NCI-H82 (cell line): ENCODE measurements around the gene FSTL4.
A peak's percentile ranks its signal among the peaks of the same experiment; 100 is the strongest.

Experiments used
- DNase-seq: peaks from one replicate; lab custom pipeline; 2025; lab: John Stamatoyannopoulos, UW

Gene FSTL4

GRCh38 chr5:133321833-133322420 lies 290.4 kb downstream of the FSTL4 start:
- no peak for DNase-seq

DNA sequence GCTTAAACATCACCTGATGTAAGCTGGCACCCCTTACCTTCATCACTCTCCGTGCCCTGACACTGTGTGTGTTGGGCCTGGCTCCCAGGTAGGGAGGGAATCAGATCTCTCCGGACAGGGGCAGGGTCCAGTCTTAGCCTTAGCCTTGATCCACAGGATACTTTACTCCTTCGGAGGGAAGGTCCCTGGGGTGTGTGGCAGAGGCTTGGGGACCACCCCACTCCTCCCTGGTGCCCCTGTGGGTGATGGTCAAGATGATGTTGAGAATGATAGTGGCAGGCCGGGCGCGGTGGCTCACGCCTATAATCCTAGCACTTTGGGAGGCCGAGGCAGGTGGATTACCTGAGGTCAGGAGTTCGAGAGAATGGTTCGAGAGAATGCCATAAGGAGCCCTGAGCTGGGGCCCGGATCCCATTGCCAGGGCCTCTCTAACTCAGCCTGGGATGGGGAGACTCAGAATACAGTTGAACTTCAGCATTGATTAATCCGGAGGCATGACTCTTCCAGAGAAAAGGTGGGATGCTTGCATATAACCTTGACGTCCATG lies 291.0 kb downstream of the FSTL4 start:
- no peak for DNase-seq

- no peak for DNase-seq
These were observed 292.3 kb downstream of the FSTL4 start for GRCh38 chr5:133319905-133320520.

DNA sequence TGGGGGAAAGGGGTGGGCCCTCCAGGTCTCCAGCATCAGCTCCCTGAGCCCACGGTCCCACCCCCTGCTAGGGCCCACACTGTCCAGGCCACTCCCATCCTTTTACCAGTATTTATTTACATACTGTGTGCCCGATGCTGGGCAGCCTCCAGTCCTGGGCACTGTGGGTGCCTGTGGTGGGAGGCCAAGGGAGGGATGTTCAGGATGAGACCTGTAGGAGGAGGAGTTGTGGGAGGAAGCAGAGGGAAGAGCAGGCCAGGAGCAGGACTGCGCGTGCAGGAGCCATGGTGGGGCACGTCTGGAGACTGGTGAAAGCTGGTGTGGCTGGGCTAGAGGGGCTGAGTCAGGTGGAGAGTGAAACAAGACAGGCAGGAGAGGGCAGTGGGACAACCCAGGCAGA lies 293.1 kb downstream of the FSTL4 start:
- DNase-seq = no peak

DNA sequence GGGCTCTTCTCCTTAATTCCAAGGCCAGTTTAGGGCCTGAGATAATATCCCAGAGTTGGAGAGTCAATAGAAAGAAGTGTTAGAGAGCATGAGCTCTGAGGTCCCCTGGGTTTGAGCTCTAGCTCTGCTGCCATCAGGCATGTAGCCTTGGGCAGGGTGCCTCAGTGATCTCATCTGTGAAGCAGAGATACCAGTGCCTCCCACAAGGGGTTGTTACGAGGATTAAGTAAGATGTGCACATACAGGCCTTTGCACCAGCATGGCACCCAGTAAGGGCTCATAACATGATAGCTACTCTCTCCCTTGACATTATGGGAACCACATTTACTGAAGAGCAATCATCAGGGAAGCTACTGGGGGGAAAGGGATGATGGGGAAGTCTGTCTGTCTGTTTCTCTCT lies 294.8 kb downstream of the FSTL4 start:
- no peak for DNase-seq

- DNase-seq = peak; percentile 51
These were observed 295.7 kb downstream of the FSTL4 start for GRCh38 chr5:133316346-133317343.

- DNase-seq = no peak
These were observed 298.3 kb downstream of the FSTL4 start for GRCh38 chr5:133314086-133314485.

- DNase-seq = no peak
These were observed 301.2 kb downstream of the FSTL4 start for GRCh38 chr5:133311176-133311575.

DNA sequence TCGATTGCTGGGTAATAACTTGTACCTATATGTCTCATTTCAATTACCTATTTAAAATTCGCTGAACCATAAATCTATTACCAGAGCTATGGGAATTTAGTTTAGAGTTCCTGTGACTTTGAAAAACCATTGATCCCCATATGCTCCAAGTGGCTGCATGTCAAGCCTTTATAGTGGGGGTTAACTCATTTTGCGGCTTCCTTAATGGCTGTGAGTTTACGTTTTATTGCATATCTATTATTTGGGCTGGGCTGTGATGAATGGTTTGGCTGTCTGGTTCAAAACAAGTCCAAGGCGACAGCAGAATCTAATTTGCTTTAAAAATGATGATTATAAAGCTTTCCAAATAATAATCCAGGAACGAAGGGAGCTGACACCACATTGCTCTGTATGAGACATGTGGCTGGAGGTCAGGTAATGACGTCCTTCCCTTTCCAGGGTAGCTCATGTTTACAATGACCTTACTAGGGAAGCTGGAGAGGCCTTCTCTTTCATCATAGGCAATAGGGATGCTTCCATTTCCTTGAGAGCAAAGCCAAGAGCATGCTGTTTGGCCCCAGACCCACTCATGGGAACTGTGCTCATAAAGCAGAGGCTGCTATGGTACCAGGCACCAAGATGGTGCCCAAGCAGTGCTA lies 302.2 kb downstream of the FSTL4 start:
- no peak for DNase-seq

GRCh38 chr5:133309166-133309795 lies 303.1 kb downstream of the FSTL4 start:
- no peak for DNase-seq

DNA sequence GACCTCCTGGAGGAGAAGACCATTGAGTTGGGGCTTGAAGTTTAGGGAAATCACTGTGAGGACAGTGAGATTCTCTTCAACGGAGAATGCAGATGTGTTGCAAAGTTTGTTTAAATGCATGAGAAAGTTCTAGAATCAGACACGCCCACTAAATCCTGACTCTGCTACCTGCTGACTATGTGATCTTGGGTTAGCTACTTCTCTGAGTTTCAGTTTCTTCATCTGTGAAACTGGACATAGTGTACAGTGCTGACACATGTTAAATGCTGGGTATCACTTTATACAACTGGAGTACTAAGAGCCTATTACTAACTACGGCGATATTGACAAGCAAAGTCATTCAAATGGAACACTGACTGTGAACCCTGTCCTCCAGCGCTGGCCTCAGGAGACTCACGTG lies 305.1 kb downstream of the FSTL4 start:
- DNase-seq = no peak

DNA sequence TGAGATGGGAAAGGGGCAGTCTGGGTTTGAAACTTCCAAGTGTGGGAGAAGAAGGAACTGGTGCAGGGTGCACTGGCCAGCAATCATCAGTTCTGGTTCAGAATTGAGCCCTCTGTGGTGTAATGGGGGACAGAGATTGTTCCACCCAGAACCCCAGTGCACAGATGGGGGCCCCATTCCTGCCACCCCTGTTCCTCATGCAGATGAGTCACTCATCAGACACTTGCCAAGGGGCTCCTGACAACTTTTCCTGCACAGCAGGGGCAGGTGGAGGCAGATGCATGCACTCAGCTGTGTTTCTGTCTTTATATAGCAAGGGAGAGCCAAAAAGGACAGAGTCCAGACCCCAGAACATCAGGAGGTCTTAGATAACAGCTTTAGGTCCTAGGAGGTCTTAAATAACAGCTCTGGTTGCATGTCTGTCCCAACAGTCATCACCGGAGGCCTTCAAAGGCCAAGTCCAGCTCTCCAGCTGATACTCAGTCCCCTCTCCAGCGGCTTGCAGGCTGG lies 307.6 kb downstream of the FSTL4 start:
- DNase-seq = no peak

DNA sequence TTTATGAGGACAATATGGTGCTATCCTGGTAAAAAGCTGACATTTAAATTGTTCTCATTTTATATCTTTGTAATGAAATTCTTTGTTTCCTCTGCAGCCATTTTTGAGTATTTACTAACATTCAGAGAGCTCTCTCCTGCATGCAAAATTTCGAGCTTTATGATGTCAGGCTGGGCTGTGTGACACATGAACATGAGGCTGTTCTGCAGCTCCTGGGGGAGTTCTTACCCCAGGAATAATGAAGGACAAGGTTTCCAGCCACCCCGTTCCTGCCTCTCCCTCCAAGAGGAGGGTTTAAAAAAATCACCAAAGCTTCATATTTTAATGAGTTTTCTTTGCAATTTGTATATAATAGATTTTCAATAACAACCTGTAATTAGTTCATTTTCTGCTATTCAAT lies 308.2 kb downstream of the FSTL4 start:
- no peak for DNase-seq

DNA sequence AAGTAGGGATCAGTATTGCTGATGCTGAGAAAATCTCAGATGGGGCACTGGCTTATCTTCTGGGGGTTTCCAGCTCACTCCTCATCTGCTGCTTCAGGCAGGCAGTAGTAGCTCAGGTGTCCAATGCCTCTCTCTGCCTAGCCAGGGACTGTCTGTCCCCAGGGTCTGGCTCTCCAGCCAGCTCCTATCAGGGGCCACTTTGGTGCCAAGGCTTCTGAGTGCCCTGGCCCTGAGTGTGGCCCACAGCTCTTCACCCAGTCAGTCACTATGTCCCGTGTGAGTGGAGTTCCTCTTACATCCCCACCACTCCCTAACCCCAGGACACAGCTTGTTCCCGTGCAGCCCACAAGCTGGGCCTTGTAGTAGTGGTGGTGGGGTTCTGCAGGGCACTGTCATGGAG lies 309.0 kb downstream of the FSTL4 start:
- no peak for DNase-seq

GRCh38 chr5:133299728-133300127 lies 312.6 kb downstream of the FSTL4 start:
- DNase-seq = no peak

- DNase-seq = peak; percentile 13
These were observed 313.3 kb downstream of the FSTL4 start for GRCh38 chr5:133299021-133299420.

- DNase-seq = peak; percentile 25
These were observed 313.9 kb downstream of the FSTL4 start for GRCh38 chr5:133298447-133298846.

GRCh38 chr5:133297293-133297692 lies 315.0 kb downstream of the FSTL4 start:
- DNase-seq = peak; percentile 96

DNA sequence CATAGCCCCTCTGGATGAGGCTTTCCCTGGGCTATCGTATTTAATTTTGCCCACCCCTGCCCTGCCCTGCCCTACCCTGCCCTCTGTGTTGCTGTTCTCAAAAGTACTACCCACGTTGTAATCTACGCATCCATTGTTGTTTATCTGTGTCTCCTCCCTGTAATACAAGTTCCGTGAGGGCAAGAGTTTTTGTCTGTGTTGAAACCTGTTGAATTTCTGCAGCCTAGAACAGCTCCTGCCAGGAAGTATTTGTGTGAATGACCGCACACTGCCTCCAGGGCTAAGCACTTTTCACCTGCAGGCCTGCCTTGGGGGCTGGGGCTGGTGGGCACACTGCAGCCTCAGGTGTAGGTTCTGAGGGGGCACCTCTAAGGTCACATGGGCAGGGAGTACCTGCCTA lies 315.7 kb downstream of the FSTL4 start:
- no peak for DNase-seq

DNA sequence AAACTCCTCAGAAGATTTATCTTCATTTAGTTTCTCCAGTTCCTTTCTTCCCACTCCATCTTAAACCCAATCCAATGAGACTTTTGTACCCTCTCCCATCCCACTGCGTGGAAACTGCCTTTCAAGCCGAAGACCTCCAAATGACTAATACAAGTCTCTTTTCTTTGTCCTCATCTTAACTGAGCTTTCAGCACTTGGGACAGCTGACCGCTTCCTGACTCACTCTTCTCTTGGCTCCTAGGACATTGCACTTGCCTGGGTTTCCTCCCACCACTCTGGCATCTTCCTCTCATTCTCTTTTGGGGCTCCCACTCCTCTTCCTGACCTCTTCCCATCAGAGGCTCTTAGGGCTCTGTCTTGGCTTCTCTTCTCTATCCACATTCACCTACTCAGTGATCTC lies 316.8 kb downstream of the FSTL4 start:
- DNase-seq = no peak

DNA sequence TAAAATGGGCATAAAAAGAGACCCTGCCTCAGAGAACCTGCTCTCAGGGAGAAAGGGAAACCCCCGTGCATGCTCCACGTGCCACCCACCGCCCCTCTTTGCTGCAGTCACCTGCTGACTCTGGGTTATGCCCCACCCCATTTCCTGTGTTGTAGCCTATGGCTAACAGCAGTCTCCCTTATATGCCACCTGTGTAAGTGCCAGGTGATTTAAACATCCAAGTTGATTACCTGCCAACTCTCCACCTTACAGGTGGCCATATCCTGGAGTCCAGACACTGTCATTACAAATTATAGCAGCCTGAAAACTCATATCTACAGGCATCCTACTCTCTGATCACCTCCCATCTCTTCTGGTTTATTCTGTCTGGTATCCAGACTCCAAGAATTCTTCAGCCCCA lies 318.0 kb downstream of the FSTL4 start:
- DNase-seq = no peak
